SK-N-SH (cell line): ENCODE measurements around the gene ZBTB7A. TPM values are rescaled to one million over a fixed set of nuclear protein-coding genes. Genes with fewer than 3 reads are reported as not detected.

Source experiments
- CTCF ChIA-PET: fragments of 300-600, 350-600 bp; formaldehyde crosslinking; extraction: SDS; loops from one replicate; lab custom pipeline; 2021; lab: Yijun Ruan, JAX
- POLR2A ChIA-PET: fragments of 350-600 bp; sonication (Branson Sonifier 250); formaldehyde crosslinking; extraction: SDS; loops from one replicate; lab custom pipeline; 2020; ENCODE audit warnings: antibody characterized with exemption, inconsistent platforms; lab: Yijun Ruan, JAX
- DNase-seq: peaks from one replicate; pipeline ENCODE4 v3.0.0; 2012
- H2AFZ ChIP-seq: fragments of 200-600 bp; sonication (generic); 2 replicates; pipeline ENCODE4 v1.8.1; 2016; ENCODE audit warnings: antibody characterized with exemption, mild to moderate bottlenecking, low read depth
- H3F3A ChIP-seq: fragments of 200-600 bp; sonication (generic); replicated peaks from 2 replicates; pipeline ENCODE3; 2016; ENCODE audit warnings: antibody characterized with exemption, mild to moderate bottlenecking; ENCODE audit not compliant: insufficient read depth
- H3K27ac ChIP-seq, 2 experiments: fragments of 200-500 bp in 1 of 2; fragments of 200-600 bp in 1 of 2; sonication (Bioruptor generic) in 1 of 2; sonication (generic), shearing (Covaris generic) in 1 of 2; 2 replicates each; pipeline versions ENCODE4 v1.5.1 to v1.6.1; 2014 to 2016; ENCODE audit warnings: low read depth in 2 of 2, inconsistent platforms in 1 of 2, low read length in 1 of 2, mild to moderate bottlenecking in 1 of 2, mixed read lengths in 1 of 2
- H3K27me3 ChIP-seq: fragments of 200-600 bp; sonication (generic), shearing (Covaris generic); 2 replicates; pipeline ENCODE4 v1.6.1; 2016; ENCODE audit warnings: mixed run types; ENCODE audit not compliant: insufficient read depth
- H3K36me3 ChIP-seq, 2 experiments: fragments of 200-500 bp in 1 of 2; fragments of 200-600 bp in 1 of 2; sonication (Bioruptor generic) in 1 of 2; sonication (generic) in 1 of 2; replicated peaks in 1 of 2; 2 replicates each; pipeline versions ENCODE3 to v1.5.1; 2014 to 2016; ENCODE audit warnings: low read length in 1 of 2, mild to moderate bottlenecking in 1 of 2; ENCODE audit not compliant: insufficient read depth in 2 of 2, control insufficient read depth in 1 of 2
- H3K4me1 ChIP-seq, 2 experiments: fragments of 200-500 bp in 1 of 2; fragments of 200-600 bp in 1 of 2; sonication (Bioruptor generic) in 1 of 2; sonication (generic), shearing (Covaris generic) in 1 of 2; 2 replicates each; pipeline versions ENCODE4 v1.5.1 to v1.6.1; 2014 to 2016; ENCODE audit warnings: low read depth in 1 of 2, low read length in 1 of 2, mixed run types in 1 of 2; ENCODE audit not compliant: insufficient read depth in 2 of 2, control insufficient read depth in 1 of 2
- H3K4me2 ChIP-seq: fragments of 200-600 bp; sonication (generic), shearing (Covaris generic); 2 replicates; pipeline ENCODE4 v1.6.1; 2017; ENCODE audit warnings: mixed run types
- H3K4me3 ChIP-seq, 2 experiments: fragments of 200-500 bp in 1 of 2; fragments of 200-600 bp in 1 of 2; sonication (Bioruptor generic) in 1 of 2; sonication (generic), shearing (Covaris generic) in 1 of 2; 2 replicates each; pipeline versions ENCODE4 v1.5.1 to v1.8.1; 2014 to 2016; ENCODE audit warnings: low read depth in 2 of 2, inconsistent platforms in 1 of 2, low read length in 1 of 2, mild to moderate bottlenecking in 1 of 2, mixed read lengths in 1 of 2, moderate library complexity in 1 of 2
- H3K79me2 ChIP-seq: fragments of 200-600 bp; sonication (generic); 2 replicates; pipeline ENCODE4 v1.8.1; 2017; ENCODE audit warnings: mild to moderate bottlenecking; ENCODE audit not compliant: insufficient read depth
- H3K9ac ChIP-seq: fragments of 200-600 bp; sonication (generic); 2 replicates; pipeline ENCODE4 v1.6.1; 2017; ENCODE audit warnings: mixed run types
- H3K9me2 ChIP-seq: fragments of 200-600 bp; sonication (generic); 2 replicates; pipeline ENCODE4 v1.6.1; 2017; ENCODE audit warnings: mixed run types
- H3K9me3 ChIP-seq: fragments of 200-600 bp; sonication (generic); 2 replicates; pipeline ENCODE4 v1.6.1; 2017; ENCODE audit warnings: mixed run types, mild to moderate bottlenecking, moderate library complexity
- H4K20me1 ChIP-seq: fragments of 200-600 bp; sonication (generic); 2 replicates; pipeline ENCODE4 v1.6.1; 2017; ENCODE audit warnings: mild to moderate bottlenecking, mixed run types; ENCODE audit not compliant: insufficient read depth
- CHD2 ChIP-seq: fragments of 150-350 bp; IDR thresholded peaks from 2 replicates; pipeline ENCODE4 v1.6.1; 2018; ENCODE audit warnings: low read length; ENCODE audit not compliant: partially characterized antibody
- ELF1 ChIP-seq: IDR thresholded peaks from 2 replicates; pipeline ENCODE4 v1.4.0; 2012
- FOXJ3 ChIP-seq: sonication (generic); formaldehyde crosslinking; IDR thresholded peaks from 2 replicates; pipeline ENCODE4 v1.5.1; 2020; ENCODE audit warnings: mild to moderate bottlenecking, missing genetic modification reagents
- FOXM1 ChIP-seq: IDR thresholded peaks from 2 replicates; pipeline ENCODE4 v1.4.0; 2012; ENCODE audit warnings: low read depth, mild to moderate bottlenecking
- GABPA ChIP-seq: IDR thresholded peaks from 2 replicates; pipeline ENCODE4 v1.4.0; 2012; ENCODE audit warnings: low read depth, mild to moderate bottlenecking
- GATA2 ChIP-seq: sonication (generic); formaldehyde crosslinking; IDR thresholded peaks from 2 replicates; pipeline ENCODE4 v1.5.0; 2020; ENCODE audit warnings: mild to moderate bottlenecking, missing genetic modification reagents
- JUND ChIP-seq: IDR thresholded peaks from 2 replicates; pipeline ENCODE4 v1.4.0; 2012
- MEF2A ChIP-seq: IDR thresholded peaks from 2 replicates; pipeline ENCODE4 v1.4.0; 2012; ENCODE audit warnings: low read depth, borderline replicate concordance
- MXI1 ChIP-seq: IDR thresholded peaks from 2 replicates; pipeline ENCODE4 v1.6.1; 2012; ENCODE audit warnings: mild to moderate bottlenecking, low read depth, low read length, improper control_type of control experiment
- NFIC ChIP-seq: IDR thresholded peaks from 2 replicates; pipeline ENCODE4 v1.4.0; 2012; ENCODE audit warnings: borderline replicate concordance
- NRF1 ChIP-seq: IDR thresholded peaks from 2 replicates; pipeline ENCODE4 v1.6.1; 2012; ENCODE audit warnings: low read depth, mild to moderate bottlenecking, low read length
- POLR2AphosphoS5 ChIP-seq: IDR thresholded peaks from 2 replicates; pipeline ENCODE4 v1.6.1; 2012; ENCODE audit warnings: low read depth, low read length
- RAD21 ChIP-seq: IDR thresholded peaks from 2 replicates; pipeline ENCODE4 v1.6.1; 2012; ENCODE audit warnings: mild to moderate bottlenecking, low read length
- RCOR1 ChIP-seq: fragments of 150-350 bp; IDR thresholded peaks from 2 replicates; pipeline ENCODE4 v1.6.1; 2017; ENCODE audit warnings: antibody characterized with exemption, low read length
- RFX5 ChIP-seq: IDR thresholded peaks from 2 replicates; pipeline ENCODE4 v1.6.1; 2012; ENCODE audit warnings: mild to moderate bottlenecking, improper control_type of control experiment, low read length
- RXRA ChIP-seq: IDR thresholded peaks from 2 replicates; pipeline ENCODE4 v1.4.0; 2012; ENCODE audit warnings: low read depth, mild to moderate bottlenecking, borderline replicate concordance
- TAF1 ChIP-seq: IDR thresholded peaks from 2 replicates; pipeline ENCODE4 v1.6.1; 2012; ENCODE audit warnings: low read depth, mild to moderate bottlenecking, low read length, moderate library complexity, borderline replicate concordance
- TEAD4 ChIP-seq: IDR thresholded peaks from 2 replicates; pipeline ENCODE4 v1.4.0; 2012; ENCODE audit warnings: mild to moderate bottlenecking, borderline replicate concordance; ENCODE audit not compliant: insufficient read depth
- YY1 ChIP-seq: IDR thresholded peaks from 2 replicates; pipeline ENCODE4 v1.4.0; 2012; ENCODE audit warnings: low read depth, mild to moderate bottlenecking
- WGBS: methylation state at CpG from one replicate; pipeline ENCODE4 v1.1.6; 2017; ENCODE audit warnings: low lambda C conversion rate; 5-methylcytosine and 5-hydroxymethylcytosine counted together
- polyA plus RNA-seq, 3 experiments: library from polyadenylated mRNA; depleted of rRNA; stranded (reverse); fragments of >200 nt; gene quantifications; 2 replicates each; pipeline ENCODE4 v1.2.3, GENCODE V29; 2012
- TF ChIP-seq, protein P1 (sequence below): fragments of 150-350 bp; IDR thresholded peaks from 2 replicates; pipeline ENCODE4 v1.6.1; 2016; ENCODE audit warnings: mild to moderate bottlenecking, low read depth, low read length
- TF ChIP-seq, protein P2 (sequence below): fragments of 200-600 bp; sonication (generic); IDR thresholded peaks from 2 replicates; pipeline ENCODE4 v1.6.1; 2017; ENCODE audit warnings: antibody characterized with exemption, mild to moderate bottlenecking, moderate library complexity
- TF ChIP-seq, protein P3 (sequence below): IDR thresholded peaks from 2 replicates; pipeline ENCODE4 v1.4.0; 2012; ENCODE audit warnings: low read depth, borderline replicate concordance
- TF ChIP-seq, protein P4 (sequence below): IDR thresholded peaks from 2 replicates; pipeline ENCODE4 v1.4.0; 2012; ENCODE audit warnings: low read depth
- TF ChIP-seq, protein P5 (sequence below): fragments of 150-350 bp; IDR thresholded peaks from 2 replicates; pipeline ENCODE4 v1.6.1; 2017; ENCODE audit warnings: antibody characterized with exemption, low read length, low read depth, borderline replicate concordance

ZBTB7A gene
- polyA plus RNA-seq (2012; rRNA removed) = 5.6 and 7.4 TPM in 2 replicates
- 2.8 and 5.8 TPM in 2 replicates for polyA plus RNA-seq (2012; cell fraction: cytosol; rRNA removed)
- 17.7 and 19.8 TPM in 2 replicates for polyA plus RNA-seq (2012; cell fraction: nucleus; rRNA removed)

DNA sequence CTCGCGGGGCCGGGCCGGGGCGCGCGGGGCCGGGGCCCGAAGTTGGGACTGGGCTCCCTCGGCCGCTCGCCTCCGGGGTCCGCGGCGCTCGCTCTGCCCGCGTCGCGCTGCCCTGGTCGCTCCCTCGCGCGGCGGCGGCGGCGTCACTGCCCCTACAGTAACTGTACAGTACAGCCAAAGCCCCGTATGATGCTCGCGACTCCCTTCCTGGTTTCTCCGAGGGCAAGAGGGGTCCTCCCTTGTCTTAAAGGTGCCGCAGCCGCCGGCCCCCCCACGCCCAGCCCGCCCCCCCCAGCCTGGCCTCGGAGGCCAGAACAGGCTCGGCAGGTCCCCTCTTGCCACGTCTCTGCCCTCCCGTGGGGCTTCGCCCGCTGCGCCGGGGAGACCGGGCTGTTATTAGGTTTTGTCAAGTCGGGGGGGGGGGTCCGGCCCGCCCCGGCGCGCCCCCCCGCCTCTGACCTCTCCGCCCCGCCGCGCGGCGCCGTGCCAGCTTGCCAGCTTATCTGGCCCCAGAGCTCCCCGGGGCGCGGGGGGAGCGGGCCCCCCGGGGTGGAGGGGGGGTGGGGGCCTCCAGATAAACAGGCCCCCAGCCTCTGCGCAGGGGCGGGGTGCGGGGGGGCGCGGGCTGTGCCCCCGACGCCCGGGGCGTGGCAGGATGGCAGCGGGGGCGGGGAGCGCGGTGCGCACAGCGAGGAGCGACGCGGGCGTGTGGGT, at the start of gene ZBTB7A:
ZBTB7A (minus strand) TSS at position 218 of the 714 bp plus-strand sequence. CDS start 11,667 bp downstream, outside the sequence.
- CTCF ChIA-PET = no interaction called here
- Histone ChIP-seq H3K79me2 (peaks cover 36% of the 10 kb centered on the region), H3K4me2 (peak within 1 kb of the TSS; percentile 88), H3K4me1 (peaks cover 0 to 16% of the 10 kb centered on the region in 2 experiments; a peak in 1 of 4 replicates), H3F3A (peaks cover 4% of the 10 kb centered on the region), H3K9me3 (no peaks in the 10 kb centered on the region), H4K20me1 (peaks cover 31% of the 10 kb centered on the region), H2AFZ (peak within 1 kb of the TSS; percentile 63; the same call in 1 of the 2 replicates), H3K9me2 (no peaks in the 10 kb centered on the region), H3K36me3 (peaks cover 3 to 11% of the 10 kb centered on the region in 2 experiments), H3K9ac (peak within 1 kb of the TSS; percentile 87), H3K4me3 (peak within 1 kb of the TSS; percentile 76 to 80), H3K27me3 (no peaks in the 10 kb centered on the region), H3K27ac (peak within 1 kb of the TSS; percentile 63 to 90; a peak in 3 of 4 replicates)
- POLR2A ChIA-PET = interaction anchor here (1.2 kb wide), 3 partner anchors 60 to 82 kb away, joined by 3 to 4 read pairs (median 3); partner anchors contain the start of genes EEF2 and PIAS4
- DNase-seq = peak; percentile 89
- 2% methylated on average over 25 of the region's 85 CpGs for WGBS
- TF ChIP-seq GABPA (no peak), RCOR1 (no peak), FOXM1 (no peak), ELF1 (peak; percentile 62; the same call in 1 of the 2 replicates), MEF2A (no peak), MXI1 (peak; percentile 53), JUND (no peak), NRF1 (no peak), TEAD4 (no peak), GATA2 (no peak), YY1 (no peak), RFX5 (no peak), POLR2AphosphoS5 (peak; percentile 47), NFIC (peak; percentile 30; the same call in 1 of the 2 replicates), RXRA (peak; percentile 41; the same call in 1 of the 2 replicates), CHD2 (no peak), RAD21 (no peak), FOXJ3 (CRISPR knock-in tag) (no peak), TAF1 (peak; percentile 46; the same call in 1 of the 2 replicates)
- TF ChIP-seq, protein P1, sequence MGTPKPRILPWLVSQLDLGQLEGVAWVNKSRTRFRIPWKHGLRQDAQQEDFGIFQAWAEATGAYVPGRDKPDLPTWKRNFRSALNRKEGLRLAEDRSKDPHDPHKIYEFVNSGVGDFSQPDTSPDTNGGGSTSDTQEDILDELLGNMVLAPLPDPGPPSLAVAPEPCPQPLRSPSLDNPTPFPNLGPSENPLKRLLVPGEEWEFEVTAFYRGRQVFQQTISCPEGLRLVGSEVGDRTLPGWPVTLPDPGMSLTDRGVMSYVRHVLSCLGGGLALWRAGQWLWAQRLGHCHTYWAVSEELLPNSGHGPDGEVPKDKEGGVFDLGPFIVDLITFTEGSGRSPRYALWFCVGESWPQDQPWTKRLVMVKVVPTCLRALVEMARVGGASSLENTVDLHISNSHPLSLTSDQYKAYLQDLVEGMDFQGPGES = no peak
- TF ChIP-seq, protein P2, sequence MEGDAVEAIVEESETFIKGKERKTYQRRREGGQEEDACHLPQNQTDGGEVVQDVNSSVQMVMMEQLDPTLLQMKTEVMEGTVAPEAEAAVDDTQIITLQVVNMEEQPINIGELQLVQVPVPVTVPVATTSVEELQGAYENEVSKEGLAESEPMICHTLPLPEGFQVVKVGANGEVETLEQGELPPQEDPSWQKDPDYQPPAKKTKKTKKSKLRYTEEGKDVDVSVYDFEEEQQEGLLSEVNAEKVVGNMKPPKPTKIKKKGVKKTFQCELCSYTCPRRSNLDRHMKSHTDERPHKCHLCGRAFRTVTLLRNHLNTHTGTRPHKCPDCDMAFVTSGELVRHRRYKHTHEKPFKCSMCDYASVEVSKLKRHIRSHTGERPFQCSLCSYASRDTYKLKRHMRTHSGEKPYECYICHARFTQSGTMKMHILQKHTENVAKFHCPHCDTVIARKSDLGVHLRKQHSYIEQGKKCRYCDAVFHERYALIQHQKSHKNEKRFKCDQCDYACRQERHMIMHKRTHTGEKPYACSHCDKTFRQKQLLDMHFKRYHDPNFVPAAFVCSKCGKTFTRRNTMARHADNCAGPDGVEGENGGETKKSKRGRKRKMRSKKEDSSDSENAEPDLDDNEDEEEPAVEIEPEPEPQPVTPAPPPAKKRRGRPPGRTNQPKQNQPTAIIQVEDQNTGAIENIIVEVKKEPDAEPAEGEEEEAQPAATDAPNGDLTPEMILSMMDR = no peak
- TF ChIP-seq, protein P3, sequence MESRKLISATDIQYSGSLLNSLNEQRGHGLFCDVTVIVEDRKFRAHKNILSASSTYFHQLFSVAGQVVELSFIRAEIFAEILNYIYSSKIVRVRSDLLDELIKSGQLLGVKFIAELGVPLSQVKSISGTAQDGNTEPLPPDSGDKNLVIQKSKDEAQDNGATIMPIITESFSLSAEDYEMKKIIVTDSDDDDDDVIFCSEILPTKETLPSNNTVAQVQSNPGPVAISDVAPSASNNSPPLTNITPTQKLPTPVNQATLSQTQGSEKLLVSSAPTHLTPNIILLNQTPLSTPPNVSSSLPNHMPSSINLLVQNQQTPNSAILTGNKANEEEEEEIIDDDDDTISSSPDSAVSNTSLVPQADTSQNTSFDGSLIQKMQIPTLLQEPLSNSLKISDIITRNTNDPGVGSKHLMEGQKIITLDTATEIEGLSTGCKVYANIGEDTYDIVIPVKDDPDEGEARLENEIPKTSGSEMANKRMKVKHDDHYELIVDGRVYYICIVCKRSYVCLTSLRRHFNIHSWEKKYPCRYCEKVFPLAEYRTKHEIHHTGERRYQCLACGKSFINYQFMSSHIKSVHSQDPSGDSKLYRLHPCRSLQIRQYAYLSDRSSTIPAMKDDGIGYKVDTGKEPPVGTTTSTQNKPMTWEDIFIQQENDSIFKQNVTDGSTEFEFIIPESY = no peak
- TF ChIP-seq, protein P4, sequence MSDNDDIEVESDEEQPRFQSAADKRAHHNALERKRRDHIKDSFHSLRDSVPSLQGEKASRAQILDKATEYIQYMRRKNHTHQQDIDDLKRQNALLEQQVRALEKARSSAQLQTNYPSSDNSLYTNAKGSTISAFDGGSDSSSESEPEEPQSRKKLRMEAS = 0 out of 2 replicates have a peak, but pooled peaks have one; percentile 34
- TF ChIP-seq, protein P5, sequence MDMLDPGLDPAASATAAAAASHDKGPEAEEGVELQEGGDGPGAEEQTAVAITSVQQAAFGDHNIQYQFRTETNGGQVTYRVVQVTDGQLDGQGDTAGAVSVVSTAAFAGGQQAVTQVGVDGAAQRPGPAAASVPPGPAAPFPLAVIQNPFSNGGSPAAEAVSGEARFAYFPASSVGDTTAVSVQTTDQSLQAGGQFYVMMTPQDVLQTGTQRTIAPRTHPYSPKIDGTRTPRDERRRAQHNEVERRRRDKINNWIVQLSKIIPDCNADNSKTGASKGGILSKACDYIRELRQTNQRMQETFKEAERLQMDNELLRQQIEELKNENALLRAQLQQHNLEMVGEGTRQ = no peak
